HepG2 (cell line): Measurements from ENCODE around the gene PISD. TPM values are rescaled to one million over a fixed set of nuclear protein-coding genes. Genes with fewer than 3 reads are reported as not detected.

ENCODE experiments used
- EED ChIP-seq: sonication (generic); formaldehyde crosslinking; IDR thresholded peaks from 2 replicates; pipeline ENCODE4 v1.5.0; 2020; ENCODE audit warnings: mild to moderate bottlenecking, missing genetic modification reagents
- MAF1 ChIP-seq: sonication (generic); formaldehyde crosslinking; IDR thresholded peaks from 2 replicates; pipeline ENCODE4 v1.5.0; 2020; ENCODE audit warnings: missing genetic modification reagents, borderline replicate concordance
- MBD4 ChIP-seq: IDR thresholded peaks from 2 replicates; pipeline ENCODE4 v1.6.1; 2012; ENCODE audit warnings: low read length, inconsistent platforms, borderline replicate concordance
- PHF5A ChIP-seq: IDR thresholded peaks from one replicate; pipeline ENCODE4 v1.6.1; 2018; ENCODE audit warnings: low read depth, missing genetic modification reagents; ENCODE audit not compliant: unreplicated experiment
- RNF219 ChIP-seq: sonication (generic); formaldehyde crosslinking; IDR thresholded peaks from 2 replicates; pipeline ENCODE4 v1.5.0; 2020; ENCODE audit warnings: mild to moderate bottlenecking, missing genetic modification reagents
- RXRB ChIP-seq: IDR thresholded peaks from 2 replicates; pipeline ENCODE4 v1.6.1; 2016; ENCODE audit warnings: borderline replicate concordance, missing genetic modification reagents, missing compliant biosample characterization
- SMAD3 ChIP-seq: sonication (generic); formaldehyde crosslinking; IDR thresholded peaks from 2 replicates; pipeline ENCODE4 v1.4.0; 2020; ENCODE audit warnings: missing genetic modification reagents
- SP1 ChIP-seq, 2 experiments: fragments of 450-650 bp in 1 of 2; sonication (generic) in 1 of 2; formaldehyde crosslinking in 1 of 2; IDR thresholded peaks; 2 replicates each; pipeline versions ENCODE4 v1.4.0 to v1.6.1; 2016 to 2020; ENCODE audit warnings: missing genetic modification reagents in 1 of 2
- SYNCRIP ChIP-seq: fragments of 200-400 bp; formaldehyde crosslinking; IDR thresholded peaks from 2 replicates; pipeline ENCODE4 v1.6.1; 2018; ENCODE audit warnings: mild to moderate bottlenecking, low read depth, low read length; ENCODE audit not compliant: insufficient read depth
- TMF1 ChIP-seq: sonication (generic); formaldehyde crosslinking; IDR thresholded peaks from 2 replicates; pipeline ENCODE4 v1.8.1; 2022; ENCODE audit warnings: low read depth, missing genetic modification reagents
- ZBTB26 ChIP-seq: IDR thresholded peaks from 2 replicates; pipeline ENCODE4 v1.6.1; 2016; ENCODE audit warnings: missing compliant biosample characterization, missing genetic modification reagents, borderline replicate concordance
- ZC3H13 ChIP-seq: sonication (generic); formaldehyde crosslinking; IDR thresholded peaks from 2 replicates; pipeline ENCODE4 v1.8.1; 2023; ENCODE audit warnings: mild to moderate bottlenecking, missing genetic modification reagents, moderate library complexity
- ZC3H4 ChIP-seq: sonication (generic); formaldehyde crosslinking; IDR thresholded peaks from 2 replicates; pipeline ENCODE4 v1.4.0; 2020; ENCODE audit warnings: missing genetic modification reagents, borderline replicate concordance
- ZNF496 ChIP-seq: sonication (generic); formaldehyde crosslinking; IDR thresholded peaks from 2 replicates; pipeline ENCODE4 v1.8.1; 2023; ENCODE audit warnings: mild to moderate bottlenecking, moderate library complexity, missing genetic modification reagents; ENCODE audit not compliant: insufficient replicate concordance
- ZNF547 ChIP-seq: sonication (generic); formaldehyde crosslinking; IDR thresholded peaks from 2 replicates; pipeline ENCODE4 v1.5.1; 2020; ENCODE audit warnings: mild to moderate bottlenecking, missing genetic modification reagents
- ZNF550 ChIP-seq: sonication (generic); formaldehyde crosslinking; IDR thresholded peaks from 2 replicates; pipeline ENCODE4 v1.4.0; 2020; ENCODE audit warnings: mild to moderate bottlenecking, missing genetic modification reagents, borderline replicate concordance
- ZNF563 ChIP-seq: sonication (generic); formaldehyde crosslinking; IDR thresholded peaks from 2 replicates; pipeline ENCODE4 v1.8.0; 2022; ENCODE audit warnings: mild to moderate bottlenecking, moderate library complexity, missing genetic modification reagents
- ZNF83 ChIP-seq: sonication (generic); formaldehyde crosslinking; IDR thresholded peaks from 2 replicates; pipeline ENCODE4 v1.4.0; 2020; ENCODE audit warnings: missing genetic modification reagents, mild to moderate bottlenecking, borderline replicate concordance
- polyA plus RNA-seq, 8 experiments: library from polyadenylated mRNA; depleted of rRNA in 3 of 8; stranded (reverse) in 7 of 8; unstranded in 1 of 8; fragments of >200 nt; fragmentation: Illumina TruSeq in 4 of 8; extraction: Trizol in 4 of 8; gene quantifications; 2 replicates each; pipeline versions ENCODE4 v1.2.1 to v1.2.3, GENCODE V29; 2011 to 2016; ENCODE audit warnings: low read depth in 4 of 8, missing spikeins in 1 of 8, mixed read lengths in 1 of 8; ENCODE audit not compliant: insufficient read depth in 1 of 8
- total RNA-seq, 5 experiments: library from RNA; depleted of rRNA; stranded (reverse); fragments of >200 nt; fragmentation: Illumina TruSeq; extraction: Trizol; gene quantifications; 2 replicates each; pipeline ENCODE4 v1.2.3, GENCODE V29; 2016; ENCODE audit warnings: low read depth in 1 of 5
- TF ChIP-seq, protein P1 (sequence below): sonication (generic); formaldehyde crosslinking; conservative IDR thresholded peaks from 2 replicates; pipeline ENCODE4 v1.4.0; 2020; ENCODE audit warnings: mild to moderate bottlenecking, missing genetic modification reagents, moderate library complexity
- TF ChIP-seq, protein P2 (sequence below): sonication (generic); formaldehyde crosslinking; IDR thresholded peaks from 2 replicates; pipeline ENCODE4 v1.5.0; 2020; ENCODE audit warnings: mild to moderate bottlenecking, low read depth, missing genetic modification reagents, borderline replicate concordance

PISD gene
- total and polyA plus RNA-seq, 2 of the 13 experiments (the other 11 are each of a cell fraction or from before 2014, with no cell fraction given), result 30.1 to 47.7 TPM

DNA sequence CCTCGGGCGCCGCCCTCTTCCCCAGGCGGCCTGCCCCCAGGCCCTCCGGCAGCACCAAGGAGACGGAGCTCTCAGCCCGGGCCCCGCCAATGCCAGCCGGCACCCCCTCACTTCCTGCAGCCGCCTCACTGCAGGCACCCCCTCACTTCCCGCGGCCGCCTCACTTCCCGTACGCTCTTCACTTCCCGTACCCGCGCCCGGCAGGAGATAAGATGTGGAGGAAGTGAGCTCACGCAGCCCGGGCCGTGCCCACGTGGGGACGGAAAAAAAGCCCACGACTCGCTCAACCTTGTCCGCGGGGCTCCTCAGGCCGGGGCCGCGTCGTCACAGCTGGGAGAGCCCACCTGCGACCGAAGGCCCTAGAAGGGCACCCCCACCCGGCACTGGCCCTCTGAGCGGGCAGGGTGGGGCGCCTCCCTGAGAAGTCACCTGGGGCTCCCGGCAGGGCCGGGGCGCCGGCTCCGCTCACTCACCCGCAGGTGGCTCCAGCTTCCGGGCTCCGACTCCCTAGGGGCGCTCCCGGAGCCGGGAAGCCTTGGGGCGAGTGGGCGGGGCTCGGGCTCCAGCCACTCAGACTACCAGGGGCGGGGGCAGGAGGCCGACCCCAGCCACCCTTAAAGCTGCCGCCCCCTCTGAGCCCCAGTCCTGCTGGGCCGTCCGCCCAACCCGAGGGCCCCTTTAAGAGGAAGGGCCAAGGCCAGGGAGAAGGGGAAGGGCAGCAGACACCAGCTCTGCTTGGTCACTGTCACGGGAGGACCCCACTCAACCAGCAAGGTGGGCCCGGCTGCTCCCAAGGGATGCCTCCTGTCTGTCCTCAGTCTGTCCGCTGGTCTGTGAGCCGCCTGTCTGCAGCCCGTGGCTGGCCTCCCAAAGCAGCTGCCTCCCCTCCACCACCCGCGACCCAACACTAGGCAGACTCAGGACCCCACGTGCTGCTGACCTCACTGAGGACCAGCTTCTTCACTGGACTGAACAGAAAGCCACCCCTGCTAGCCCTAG is 31.4 kb downstream of the PISD start (continued):
- TF ChIP-seq, protein P1, sequence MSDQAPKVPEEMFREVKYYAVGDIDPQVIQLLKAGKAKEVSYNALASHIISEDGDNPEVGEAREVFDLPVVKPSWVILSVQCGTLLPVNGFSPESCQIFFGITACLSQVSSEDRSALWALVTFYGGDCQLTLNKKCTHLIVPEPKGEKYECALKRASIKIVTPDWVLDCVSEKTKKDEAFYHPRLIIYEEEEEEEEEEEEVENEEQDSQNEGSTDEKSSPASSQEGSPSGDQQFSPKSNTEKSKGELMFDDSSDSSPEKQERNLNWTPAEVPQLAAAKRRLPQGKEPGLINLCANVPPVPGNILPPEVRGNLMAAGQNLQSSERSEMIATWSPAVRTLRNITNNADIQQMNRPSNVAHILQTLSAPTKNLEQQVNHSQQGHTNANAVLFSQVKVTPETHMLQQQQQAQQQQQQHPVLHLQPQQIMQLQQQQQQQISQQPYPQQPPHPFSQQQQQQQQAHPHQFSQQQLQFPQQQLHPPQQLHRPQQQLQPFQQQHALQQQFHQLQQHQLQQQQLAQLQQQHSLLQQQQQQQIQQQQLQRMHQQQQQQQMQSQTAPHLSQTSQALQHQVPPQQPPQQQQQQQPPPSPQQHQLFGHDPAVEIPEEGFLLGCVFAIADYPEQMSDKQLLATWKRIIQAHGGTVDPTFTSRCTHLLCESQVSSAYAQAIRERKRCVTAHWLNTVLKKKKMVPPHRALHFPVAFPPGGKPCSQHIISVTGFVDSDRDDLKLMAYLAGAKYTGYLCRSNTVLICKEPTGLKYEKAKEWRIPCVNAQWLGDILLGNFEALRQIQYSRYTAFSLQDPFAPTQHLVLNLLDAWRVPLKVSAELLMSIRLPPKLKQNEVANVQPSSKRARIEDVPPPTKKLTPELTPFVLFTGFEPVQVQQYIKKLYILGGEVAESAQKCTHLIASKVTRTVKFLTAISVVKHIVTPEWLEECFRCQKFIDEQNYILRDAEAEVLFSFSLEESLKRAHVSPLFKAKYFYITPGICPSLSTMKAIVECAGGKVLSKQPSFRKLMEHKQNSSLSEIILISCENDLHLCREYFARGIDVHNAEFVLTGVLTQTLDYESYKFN (CRISPR knock-in tag), result peak; percentile 31; the same call in 1 of the 2 replicates
- no peak for TF ChIP-seq MAF1 (CRISPR knock-in tag)
- no peak for TF ChIP-seq SP1 (IDR thresholded peaks at IDR 0.05)
- peak; percentile 49; the same call in 1 of the 2 replicates for TF ChIP-seq SP1 (CRISPR knock-in tag; IDR thresholded peaks at IDR 0.05)
- TF ChIP-seq ZC3H13 (CRISPR knock-in tag), result no peak
- no peak for TF ChIP-seq EED (CRISPR knock-in tag)
- TF ChIP-seq ZC3H4, result no peak
- no peak for TF ChIP-seq ZNF83 (CRISPR knock-in tag)
- no peak for TF ChIP-seq MBD4
- no peak for TF ChIP-seq SMAD3 (CRISPR knock-in tag)
- no peak; the same call in 1 of the 2 replicates for TF ChIP-seq ZNF547 (CRISPR knock-in tag)
- 0 out of 2 replicates have a peak, but pooled peaks have one; percentile 55 for TF ChIP-seq ZNF563
- TF ChIP-seq TMF1, result no peak; the same call in 1 of the 2 replicates
- no peak for TF ChIP-seq ZNF496 (CRISPR knock-in tag)
- no peak for TF ChIP-seq RXRB
- TF ChIP-seq, protein P2, sequence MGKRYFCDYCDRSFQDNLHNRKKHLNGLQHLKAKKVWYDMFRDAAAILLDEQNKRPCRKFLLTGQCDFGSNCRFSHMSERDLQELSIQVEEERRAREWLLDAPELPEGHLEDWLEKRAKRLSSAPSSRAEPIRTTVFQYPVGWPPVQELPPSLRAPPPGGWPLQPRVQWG, result no peak
- TF ChIP-seq SYNCRIP, result no peak
- no peak for TF ChIP-seq PHF5A (CRISPR knock-in tag)
- TF ChIP-seq RNF219 (CRISPR knock-in tag), result no peak
- no peak for TF ChIP-seq ZBTB26
- TF ChIP-seq ZNF550 (CRISPR knock-in tag), result no peak
